ENCODE measurements around the gene MKI67.

MKI67 gene

DNA sequence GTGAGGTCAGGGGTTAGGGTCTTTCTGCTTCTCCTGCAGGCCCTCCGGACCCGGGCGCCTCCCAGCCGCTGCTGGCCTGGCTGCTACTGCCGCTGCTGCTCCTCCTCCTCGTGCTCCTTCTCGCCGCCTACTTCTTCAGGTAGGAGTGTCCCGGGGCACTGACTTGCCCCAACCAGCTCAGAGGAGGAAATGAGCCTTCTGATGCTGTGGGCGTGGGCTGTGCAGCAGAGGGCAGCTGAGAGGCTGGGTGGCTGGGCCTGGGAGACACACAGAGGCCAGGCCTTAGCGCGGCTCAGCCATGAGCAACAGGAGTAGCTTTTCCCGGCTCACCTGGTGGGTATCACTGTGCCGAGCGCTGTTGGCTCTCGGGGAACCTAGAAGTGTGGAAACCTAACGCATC, 78.9 kb downstream of the MKI67 start:
- Histone ChIP-seq H3K27ac (ENCODE audit: low read depth, low read length) (peak overlapping the region; percentile 80), H3K79me2 (ENCODE audit: control insufficient read depth, low read length) (peaks cover 28% of the 10 kb centered on the region), H3F3A (ENCODE audit: control insufficient read depth, insufficient read depth) (peaks cover 6% of the 10 kb centered on the region), H3K4me3 (ENCODE audit: low read length) (peak overlapping the region; percentile 88), H3K9me2 (replicated peaks; ENCODE audit: control insufficient read depth, low read length) (no peaks in the 10 kb centered on the region), H4K20me1 (ENCODE audit: control insufficient read depth, insufficient read depth, low read depth, low read length) (no peaks in the 10 kb centered on the region), H3K9me3 (ENCODE audit: control insufficient read depth, insufficient read depth, low read length) (no peaks in the 10 kb centered on the region), H3K4me1 (ENCODE audit: control insufficient read depth, low read length) (peaks cover 49% of the 10 kb centered on the region), H3K4me2 (ENCODE audit: low read length) (peak overlapping the region; percentile 91), H3K36me3 (ENCODE audit: control insufficient read depth, low read length) (peaks cover 19% of the 10 kb centered on the region), H3K27me3 (ENCODE audit: control insufficient read depth, low read length) (no peaks in the 10 kb centered on the region)
- TF ChIP-seq, protein P1, sequence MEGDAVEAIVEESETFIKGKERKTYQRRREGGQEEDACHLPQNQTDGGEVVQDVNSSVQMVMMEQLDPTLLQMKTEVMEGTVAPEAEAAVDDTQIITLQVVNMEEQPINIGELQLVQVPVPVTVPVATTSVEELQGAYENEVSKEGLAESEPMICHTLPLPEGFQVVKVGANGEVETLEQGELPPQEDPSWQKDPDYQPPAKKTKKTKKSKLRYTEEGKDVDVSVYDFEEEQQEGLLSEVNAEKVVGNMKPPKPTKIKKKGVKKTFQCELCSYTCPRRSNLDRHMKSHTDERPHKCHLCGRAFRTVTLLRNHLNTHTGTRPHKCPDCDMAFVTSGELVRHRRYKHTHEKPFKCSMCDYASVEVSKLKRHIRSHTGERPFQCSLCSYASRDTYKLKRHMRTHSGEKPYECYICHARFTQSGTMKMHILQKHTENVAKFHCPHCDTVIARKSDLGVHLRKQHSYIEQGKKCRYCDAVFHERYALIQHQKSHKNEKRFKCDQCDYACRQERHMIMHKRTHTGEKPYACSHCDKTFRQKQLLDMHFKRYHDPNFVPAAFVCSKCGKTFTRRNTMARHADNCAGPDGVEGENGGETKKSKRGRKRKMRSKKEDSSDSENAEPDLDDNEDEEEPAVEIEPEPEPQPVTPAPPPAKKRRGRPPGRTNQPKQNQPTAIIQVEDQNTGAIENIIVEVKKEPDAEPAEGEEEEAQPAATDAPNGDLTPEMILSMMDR (IDR thresholded peaks at IDR 0.05; ENCODE audit: low read depth, low read length, poor library complexity, severe bottlenecking), result no peak
- TF ChIP-seq EZH2phosphoT487 (IDR thresholded peaks at IDR 0.05; ENCODE audit: borderline replicate concordance, low read length), result no peak

DNA sequence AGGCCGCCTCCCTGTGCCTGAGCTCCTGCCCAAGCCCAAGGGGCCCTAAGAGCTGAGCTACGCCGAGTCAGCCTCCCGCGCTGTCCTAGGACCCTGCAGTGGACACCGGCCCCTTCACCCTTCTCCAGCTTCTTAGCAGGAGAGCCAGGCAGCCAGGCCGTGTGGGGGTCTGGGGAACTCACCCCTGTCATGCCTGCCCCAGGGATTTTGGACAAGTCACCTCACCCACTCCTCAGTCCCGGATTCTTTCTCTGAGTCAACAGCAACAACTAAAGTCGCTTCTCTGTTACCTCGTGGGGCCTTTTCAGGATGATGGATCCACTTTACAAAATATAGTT, 79.3 kb downstream of the MKI67 start:
- peak overlapping the region; percentile 80; the same call in 1 of the 2 replicates for H3K27ac ChIP-seq (ENCODE audit: low read depth, low read length)
- H3K27me3 ChIP-seq (ENCODE audit: control insufficient read depth, low read length), result no peaks in the 10 kb centered on the region; the same call in 1 of the 2 replicates
- peak overlapping the region; percentile 91 for H3K4me2 ChIP-seq (ENCODE audit: low read length)
- H3K9me3 ChIP-seq (ENCODE audit: control insufficient read depth, insufficient read depth, low read length), result no peaks in the 10 kb centered on the region
- H3K4me3 ChIP-seq (ENCODE audit: low read length), result peak overlapping the region; percentile 88
- H3K36me3 ChIP-seq (ENCODE audit: control insufficient read depth, low read length), result peaks cover 15% of the 10 kb centered on the region
- no peaks in the 10 kb centered on the region for H4K20me1 ChIP-seq (ENCODE audit: control insufficient read depth, insufficient read depth, low read depth, low read length)
- H3F3A ChIP-seq (ENCODE audit: control insufficient read depth, insufficient read depth), result peaks cover 6% of the 10 kb centered on the region
- TF ChIP-seq EZH2phosphoT487 (IDR thresholded peaks at IDR 0.05; ENCODE audit: borderline replicate concordance, low read length), result no peak
- TF ChIP-seq, protein P1 (IDR thresholded peaks at IDR 0.05; ENCODE audit: low read depth, low read length, poor library complexity, severe bottlenecking), result no peak
- peaks cover 46% of the 10 kb centered on the region for H3K4me1 ChIP-seq (ENCODE audit: control insufficient read depth, low read length)
- H3K9me2 ChIP-seq (replicated peaks; ENCODE audit: control insufficient read depth, low read length), result no peaks in the 10 kb centered on the region
- peaks cover 28% of the 10 kb centered on the region for H3K79me2 ChIP-seq (ENCODE audit: control insufficient read depth, low read length)

All from DOHH2 (cell line).